ENCODE measurements around the gene SOS2.
A peak's percentile ranks its signal among the peaks of the same experiment; 100 is the strongest.

SOS2 gene

GRCh38 chr14:50231475-50232275, at the start of gene SOS2:
Gene SOS2, minus strand, starts transcription at chr14:50231578. Its CDS starts 295 bp downstream, at chr14:50231283.
- peak; percentile 91 for DNase-seq

- DNase-seq, result peak; percentile 16
These were observed 41.1 kb upstream of the SOS2 start for GRCh38 chr14:50272498-50272897.

GRCh38 chr14:50270932-50271331, 39.6 kb upstream of the SOS2 start:
- peak; percentile 13 for DNase-seq

- DNase-seq, result no peak
These were observed 33.7 kb upstream of the SOS2 start for GRCh38 chr14:50265029-50265428.

GRCh38 chr14:50263321-50263720, 31.9 kb upstream of the SOS2 start:
- DNase-seq, result no peak

GRCh38 chr14:50262865-50263264, 31.5 kb upstream of the SOS2 start:
- no peak for DNase-seq

- peak; percentile 87 for DNase-seq
These were observed 29.1 kb upstream of the SOS2 start for GRCh38 chr14:50260511-50260910.

- DNase-seq, result no peak
These were observed 28.7 kb upstream of the SOS2 start for GRCh38 chr14:50260072-50260471.

- DNase-seq, result peak; percentile 91
These were observed 26.4 kb upstream of the SOS2 start for GRCh38 chr14:50257732-50258131.

GRCh38 chr14:50254248-50254647, 22.9 kb upstream of the SOS2 start:
- no peak for DNase-seq

GRCh38 chr14:50249136-50249775, 17.9 kb upstream of the SOS2 start:
- DNase-seq, result peak; percentile 84

GRCh38 chr14:50247245-50247644, 15.9 kb upstream of the SOS2 start:
- DNase-seq, result no peak

GRCh38 chr14:50242566-50243310, 11.4 kb upstream of the SOS2 start:
- peak; percentile 20 for DNase-seq

GRCh38 chr14:50242096-50242495, 10.7 kb upstream of the SOS2 start:
- peak; percentile 70 for DNase-seq

GRCh38 chr14:50237427-50237826, 6.0 kb upstream of the SOS2 start:
- DNase-seq, result peak; percentile 65

- no peak for DNase-seq
These were observed 2.5 kb upstream of the SOS2 start for GRCh38 chr14:50233951-50234250.

- no peak for DNase-seq
These were observed 2.0 kb upstream of the SOS2 start for GRCh38 chr14:50233166-50233950.

GRCh38 chr14:50232276-50232642, 881 bp upstream of the SOS2 start:
- no peak for DNase-seq

- DNase-seq, result peak; percentile 70
These were observed 490 bp downstream of the SOS2 start for GRCh38 chr14:50230701-50231474.

GRCh38 chr14:50230401-50230700, 1.0 kb downstream of the SOS2 start:
- peak; percentile 36 for DNase-seq

- DNase-seq, result no peak
These were observed 1.7 kb downstream of the SOS2 start for GRCh38 chr14:50229681-50230080.

GRCh38 chr14:50228313-50228712, 3.1 kb downstream of the SOS2 start:
- no peak for DNase-seq

- peak; percentile 59 for DNase-seq
These were observed 5.4 kb downstream of the SOS2 start for GRCh38 chr14:50225974-50226297.

Measured in hematopoietic multipotent progenitor cell treated with erythropoietin and hydrocortisone succinate and interleukin-3 and kit ligand, for 6 days (in vitro differentiated cells).